Caco-2 (cell line): ENCODE results near the gene SYMPK. TPM values are rescaled to one million over a fixed set of nuclear protein-coding genes. Genes with fewer than 3 reads are reported as not detected.
A peak's percentile ranks its signal among the peaks of the same experiment; 100 is the strongest.

ENCODE experiments used
- BruUV-seq: library from RNA; stranded (reverse); fragments of 400-500 nt; replicated peaks from 2 replicates; lab custom pipeline; 2021; lab: Mats Ljungman, UMichigan
- CTCF ChIA-PET: fragments of 300-600 bp; sonication (Branson Sonifier 250); formaldehyde crosslinking; loops from one replicate; lab custom pipeline; 2022; ENCODE audit warnings: antibody characterized with exemption; lab: Charles Lee
- POLR2A ChIA-PET: fragments of 300-600 bp; sonication (Branson Sonifier 250); formaldehyde crosslinking; loops from one replicate; lab custom pipeline; 2022; ENCODE audit warnings: antibody characterized with exemption; lab: Charles Lee
- DNase-seq, 2 experiments: peaks; one replicate each; pipeline versions ENCODE4 v3.0.0 to v3.0.0-alpha.2; 2020 to 2022
- H3K27me3 ChIP-seq: replicated peaks from 2 replicates; pipeline ENCODE4 v1.6.0; 2011; ENCODE audit warnings: low read length; ENCODE audit not compliant: control insufficient read depth, insufficient read depth
- H3K36me3 ChIP-seq: 2 replicates; pipeline ENCODE4 v1.5.1; 2011; ENCODE audit warnings: low read length; ENCODE audit not compliant: control insufficient read depth, insufficient read depth
- H3K4me1 ChIP-seq: fragments of 250-450 bp; sonication (Bioruptor Pico); 2 replicates; pipeline ENCODE4 v1.5.1; 2020; ENCODE audit warnings: mild to moderate bottlenecking
- H3K4me3 ChIP-seq: 2 replicates; pipeline ENCODE4 v1.5.1; 2011; ENCODE audit warnings: low read depth, mild to moderate bottlenecking, control low read depth, low read length
- H3K9me3 ChIP-seq: fragments of 250-450 bp; sonication (Bioruptor Pico); 2 replicates; pipeline ENCODE4 v1.5.1; 2020; ENCODE audit warnings: mild to moderate bottlenecking, moderate library complexity
- H3K27ac Mint-ChIP-seq: one replicate; pipeline ENCODE4 v1.8.0; 2022; ENCODE audit warnings: mixed read lengths; ENCODE audit not compliant: unreplicated experiment
- H3K27me3 Mint-ChIP-seq: one replicate; pipeline ENCODE4 v1.8.0; 2022; ENCODE audit warnings: mixed read lengths; ENCODE audit not compliant: insufficient read depth, unreplicated experiment
- H3K36me3 Mint-ChIP-seq: one replicate; pipeline ENCODE4 v1.8.0; 2022; ENCODE audit warnings: mild to moderate bottlenecking, mixed read lengths; ENCODE audit not compliant: insufficient read depth, unreplicated experiment
- H3K4me1 Mint-ChIP-seq: one replicate; pipeline ENCODE4 v1.8.0; 2022; ENCODE audit warnings: low read depth, mixed read lengths; ENCODE audit not compliant: unreplicated experiment
- H3K4me3 Mint-ChIP-seq: one replicate; pipeline ENCODE4 v1.8.0; 2022; ENCODE audit warnings: mild to moderate bottlenecking, moderate library complexity, mixed read lengths; ENCODE audit not compliant: unreplicated experiment
- H3K9me3 Mint-ChIP-seq: one replicate; pipeline ENCODE4 v1.8.0; 2022; ENCODE audit warnings: mixed read lengths; ENCODE audit not compliant: unreplicated experiment
- intact Hi-C: fragments of 100-400 bp; cut with micrococcal nuclease; formaldehyde crosslinking; loops from one replicate; pipeline ENCODE4 v1.10.0; 2022; ENCODE audit not compliant: unreplicated experiment
- total RNA-seq: library from RNA; stranded (reverse); gene quantifications from 2 replicates; pipeline ENCODE4 v1.2.3, GENCODE V29; 2022
- TF ChIP-seq, protein P1 (sequence below), 2 experiments: fragments of 200-600 bp in 1 of 2; IDR thresholded peaks; 1 replicate in 1 of 2; 2 replicates in 1 of 2; pipeline versions ENCODE4 v1.5.1 to v1.8.0; 2011 to 2022; ENCODE audit warnings: antibody characterized with exemption in 1 of 2, control low read depth in 1 of 2, inconsistent platforms in 1 of 2, low read depth in 1 of 2, low read length in 1 of 2, mild to moderate bottlenecking in 1 of 2, moderate library complexity in 1 of 2; ENCODE audit not compliant: insufficient read depth in 1 of 2, severe bottlenecking in 1 of 2, unreplicated experiment in 1 of 2

SYMPK gene
- total RNA-seq, 1 experiment from 2014 or later, result 81.8 TPM

DNA sequence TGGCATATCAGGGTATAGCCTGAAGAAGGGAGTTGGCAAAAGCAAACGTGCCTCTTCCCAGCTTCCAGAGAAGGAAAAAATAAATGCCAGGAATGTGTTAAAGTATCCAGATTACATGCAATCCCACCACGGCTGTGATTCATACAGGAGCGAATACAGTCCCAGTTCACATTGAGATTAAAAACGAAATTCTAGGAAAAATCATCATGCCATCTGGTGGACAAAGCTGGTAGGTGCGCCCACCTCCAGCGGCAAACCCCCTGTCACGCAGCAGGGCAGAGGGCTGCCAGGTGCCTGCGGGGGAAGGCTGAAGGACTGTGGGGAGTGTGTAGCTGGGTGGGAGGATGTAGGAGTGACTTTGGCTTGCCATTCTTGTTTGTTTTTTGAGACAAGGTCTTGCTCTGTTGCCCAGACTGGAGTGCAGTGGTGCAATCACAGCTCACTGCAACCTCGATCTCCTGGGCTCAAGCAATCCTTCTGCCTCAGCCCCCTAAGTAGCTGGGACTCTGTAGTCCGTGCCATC, 63.9 kb downstream of the SYMPK start:
- no peak overlapping the region for H3K4me3 ChIP-seq
- BruUV-seq, result no TSS peak
- TF ChIP-seq, protein P1, sequence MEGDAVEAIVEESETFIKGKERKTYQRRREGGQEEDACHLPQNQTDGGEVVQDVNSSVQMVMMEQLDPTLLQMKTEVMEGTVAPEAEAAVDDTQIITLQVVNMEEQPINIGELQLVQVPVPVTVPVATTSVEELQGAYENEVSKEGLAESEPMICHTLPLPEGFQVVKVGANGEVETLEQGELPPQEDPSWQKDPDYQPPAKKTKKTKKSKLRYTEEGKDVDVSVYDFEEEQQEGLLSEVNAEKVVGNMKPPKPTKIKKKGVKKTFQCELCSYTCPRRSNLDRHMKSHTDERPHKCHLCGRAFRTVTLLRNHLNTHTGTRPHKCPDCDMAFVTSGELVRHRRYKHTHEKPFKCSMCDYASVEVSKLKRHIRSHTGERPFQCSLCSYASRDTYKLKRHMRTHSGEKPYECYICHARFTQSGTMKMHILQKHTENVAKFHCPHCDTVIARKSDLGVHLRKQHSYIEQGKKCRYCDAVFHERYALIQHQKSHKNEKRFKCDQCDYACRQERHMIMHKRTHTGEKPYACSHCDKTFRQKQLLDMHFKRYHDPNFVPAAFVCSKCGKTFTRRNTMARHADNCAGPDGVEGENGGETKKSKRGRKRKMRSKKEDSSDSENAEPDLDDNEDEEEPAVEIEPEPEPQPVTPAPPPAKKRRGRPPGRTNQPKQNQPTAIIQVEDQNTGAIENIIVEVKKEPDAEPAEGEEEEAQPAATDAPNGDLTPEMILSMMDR (IDR thresholded peaks at IDR 0.05; ENCODE audit: insufficient read depth in 1 of 2, low read depth in 1 of 2, low read length in 1 of 2, severe bottlenecking in 1 of 2, unreplicated experiment in 1 of 2), result peak; percentile 76 to 85
- H3K4me1 Mint-ChIP-seq, result peaks cover 6% of the 10 kb centered on the region
- H3K4me3 Mint-ChIP-seq, result peak overlapping the region; percentile 4
- no peaks in the 10 kb centered on the region for H3K36me3 Mint-ChIP-seq
- H3K9me3 ChIP-seq, result no peaks in the 10 kb centered on the region
- H3K27me3 Mint-ChIP-seq, result no peaks in the 10 kb centered on the region
- H3K4me1 ChIP-seq, result no peaks in the 10 kb centered on the region
- ChIA-PET CTCF (interaction anchor here (0.6 to 3.8 kb wide), 13 partner anchors 12 to 68 kb away, joined by 3 to 82 read pairs (median 7); partner anchors contain the start of genes DMPK, FBXO46, FOXA3 and SIX5), POLR2A (interaction anchor here (1.3 kb wide), 1 partner anchor 30 kb away, joined by 8 read pairs; the partner anchor contains the start of gene SIX5)
- H3K27ac Mint-ChIP-seq, result no peak overlapping the region
- no peaks in the 10 kb centered on the region for H3K27me3 ChIP-seq
- DNase-seq, result peak in 1 of 2 experiments; percentile 79
- no peaks in the 10 kb centered on the region for H3K36me3 ChIP-seq
- no peaks in the 10 kb centered on the region for H3K9me3 Mint-ChIP-seq
- intact Hi-C loops, result loop anchor here (1.0 kb wide), 1 partner anchor 29 kb away; no protein-coding TSS in a partner anchor

DNA sequence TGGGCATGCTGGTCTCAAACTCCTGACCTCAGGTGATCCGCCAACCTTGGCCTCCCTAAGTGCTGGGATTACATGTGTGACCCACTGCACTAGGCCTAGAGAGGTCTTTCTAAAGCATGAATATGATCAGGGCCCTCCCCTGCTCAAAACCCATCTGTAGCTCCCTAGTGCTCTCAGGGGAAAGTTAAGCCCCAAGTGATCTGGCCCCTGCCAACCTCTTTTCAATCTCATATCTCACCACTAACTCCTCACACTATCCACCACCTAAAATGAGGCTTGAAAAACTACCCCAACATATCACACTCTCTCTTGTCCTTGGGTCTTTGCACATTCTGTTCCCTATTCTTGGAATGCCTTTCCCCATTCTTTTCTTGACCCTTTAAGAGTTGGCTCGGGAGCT, 68.3 kb downstream of the SYMPK start:
- Histone ChIP-seq H3K36me3 (no peaks in the 10 kb centered on the region), H3K9me3 (no peaks in the 10 kb centered on the region), H3K27me3 (no peaks in the 10 kb centered on the region), H3K4me3 (no peak overlapping the region), H3K4me1 (peaks cover 3% of the 10 kb centered on the region; the same call in 1 of the 2 replicates)
- BruUV-seq, result no TSS peak
- H3K4me1 Mint-ChIP-seq, result peaks cover 30% of the 10 kb centered on the region
- H3K27me3 Mint-ChIP-seq, result no peaks in the 10 kb centered on the region
- H3K27ac Mint-ChIP-seq, result no peak overlapping the region
- no peaks in the 10 kb centered on the region for H3K9me3 Mint-ChIP-seq
- CTCF ChIA-PET, result interaction anchor here (1.2 kb wide), 1 partner anchor 22 kb away, joined by 4 read pairs; no protein-coding TSS in a partner anchor
- TF ChIP-seq, protein P1 (IDR thresholded peaks at IDR 0.05; ENCODE audit: insufficient read depth in 1 of 2, low read depth in 1 of 2, low read length in 1 of 2, severe bottlenecking in 1 of 2, unreplicated experiment in 1 of 2), result no peak
- POLR2A ChIA-PET, result interaction anchor here (0.6 kb wide), 1 partner anchor 24 kb away, joined by 5 read pairs; no protein-coding TSS in a partner anchor
- peaks cover 35% of the 10 kb centered on the region for H3K36me3 Mint-ChIP-seq
- intact Hi-C loops, result no loop called here
- H3K4me3 Mint-ChIP-seq, result no peak overlapping the region
- DNase-seq, result no peak

DNA sequence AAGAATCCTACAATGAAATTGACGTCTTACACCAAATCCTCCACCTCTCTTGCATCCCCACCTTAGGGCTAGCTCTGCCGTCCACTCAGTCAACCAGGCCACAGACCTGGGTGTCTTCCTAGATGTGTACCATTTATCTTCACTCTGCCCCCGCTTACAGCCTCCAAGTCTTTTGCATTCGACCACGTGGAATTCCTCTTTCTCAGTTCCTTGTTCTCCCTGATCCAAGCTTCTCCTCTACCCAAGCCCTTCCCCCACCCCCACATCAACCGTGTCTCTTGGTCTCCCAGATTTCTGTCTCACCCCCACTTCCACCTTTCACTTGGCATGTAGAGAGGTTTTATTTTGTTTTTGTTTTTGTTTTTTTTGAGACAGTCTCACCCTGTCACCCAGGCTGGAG, 69.1 kb downstream of the SYMPK start:
- Histone ChIP-seq H3K9me3 (no peaks in the 10 kb centered on the region), H3K4me1 (peaks cover 3% of the 10 kb centered on the region; the same call in 1 of the 2 replicates), H3K36me3 (0 out of 2 replicates have a peak, but pooled peaks cover 2% of the 10 kb centered on the region), H3K27me3 (no peaks in the 10 kb centered on the region), H3K4me3 (no peak overlapping the region)
- Mint-ChIP-seq H3K27me3 (no peaks in the 10 kb centered on the region), H3K27ac (peak overlapping the region; percentile 77), H3K36me3 (peaks cover 42% of the 10 kb centered on the region), H3K9me3 (no peaks in the 10 kb centered on the region), H3K4me3 (peak overlapping the region; percentile 67), H3K4me1 (peaks cover 25% of the 10 kb centered on the region)
- DNase-seq, result no peak
- TF ChIP-seq, protein P1 (IDR thresholded peaks at IDR 0.05; ENCODE audit: insufficient read depth in 1 of 2, low read depth in 1 of 2, low read length in 1 of 2, severe bottlenecking in 1 of 2, unreplicated experiment in 1 of 2), result no peak
- no TSS peak for BruUV-seq
- intact Hi-C loops, result no loop called here
- ChIA-PET CTCF (no interaction called here), POLR2A (no interaction called here)
